Lower lobe of right lung (tissue), 2 donors: ENCODE data around the gene CFAP69. TPM values are rescaled to one million over a fixed set of nuclear protein-coding genes. Genes with fewer than 3 reads are reported as not detected.

ENCODE experiments used
- ATAC-seq, 2 donors: fragments of 200-7000 bp; cut with Tn5 transposase; one replicate each; pipeline ENCODE4 v1.9.1; 2020 to 2022; ENCODE audit warnings: mild to moderate bottlenecking in 2 of 2, moderate library complexity in 2 of 2
- DNase-seq: peaks from one replicate; pipeline ENCODE4 v3.0.0-alpha.2; 2020
- H3K27ac ChIP-seq: fragments of 200-600 bp; one replicate; pipeline ENCODE4 v1.8.0; 2022
- H3K27me3 ChIP-seq: fragments of 200-600 bp; one replicate; pipeline ENCODE4 v1.8.0; 2022; ENCODE audit warnings: low read depth
- H3K36me3 ChIP-seq: fragments of 200-600 bp; one replicate; pipeline ENCODE4 v1.8.0; 2022; ENCODE audit warnings: mild to moderate bottlenecking
- H3K4me1 ChIP-seq: fragments of 200-600 bp; one replicate; pipeline ENCODE4 v1.8.0; 2022
- H3K4me3 ChIP-seq: fragments of 200-600 bp; one replicate; pipeline ENCODE4 v1.8.0; 2022; ENCODE audit warnings: mild to moderate bottlenecking
- H3K9me3 ChIP-seq: fragments of 200-600 bp; one replicate; pipeline ENCODE4 v1.8.0; 2022
- CTCF ChIP-seq: fragments of 200-600 bp; IDR thresholded peaks from one replicate; pipeline ENCODE4 v1.8.0; 2022; ENCODE audit warnings: antibody characterized with exemption, mild to moderate bottlenecking
- intact Hi-C: fragments of 100-400 bp; cut with DNase I; formaldehyde crosslinking; loops from one replicate; pipeline ENCODE4 v1.11.0; 2022
- total RNA-seq: library from RNA; stranded (reverse); fragmentation: NEBNext Ultra II Directional; extraction: Animal tissue kit (Norgen Biotek cat#: 25700); gene quantifications from one replicate; pipeline ENCODE4 v1.2.1, GENCODE V29; 2021
- donor health status: DM: no; HTN: yes; CAD: no; lungs with severe emphysema.

Gene CFAP69
- total RNA-seq, 1 donor from 2014 or later = 8.4 TPM

GRCh38 chr7:90262438-90262837 is 17.5 kb downstream of the CFAP69 start:
- Histone ChIP-seq H3K4me3 (no peak overlapping the region), H3K9me3 (no peaks in the 10 kb centered on the region), H3K27me3 (no peaks in the 10 kb centered on the region), H3K27ac (no peak overlapping the region), H3K4me1 (no peaks in the 10 kb centered on the region), H3K36me3 (no peaks in the 10 kb centered on the region)
- intact Hi-C loops = no loop called here
- ATAC-seq = no peak
- DNase-seq = no peak
- peak; percentile 34 for TF ChIP-seq CTCF

GRCh38 chr7:90266808-90267207 is 21.8 kb downstream of the CFAP69 start:
- Histone ChIP-seq H3K36me3 (no peaks in the 10 kb centered on the region), H3K27ac (peak overlapping the region; percentile 33), H3K4me3 (no peak overlapping the region), H3K4me1 (no peaks in the 10 kb centered on the region), H3K27me3 (no peaks in the 10 kb centered on the region), H3K9me3 (no peaks in the 10 kb centered on the region)
- TF ChIP-seq CTCF = no peak
- ATAC-seq (peak in 1 of 2 donors; percentile 43), DNase-seq (no peak)
- intact Hi-C loops = no loop called here

GRCh38 chr7:90267263-90267858 is 22.4 kb downstream of the CFAP69 start:
- H3K36me3 ChIP-seq = no peaks in the 10 kb centered on the region
- H3K9me3 ChIP-seq = no peaks in the 10 kb centered on the region
- ATAC-seq (no peak), DNase-seq (no peak)
- no peaks in the 10 kb centered on the region for H3K4me1 ChIP-seq
- H3K27ac ChIP-seq = peak overlapping the region; percentile 0
- intact Hi-C loops = no loop called here
- H3K4me3 ChIP-seq = no peak overlapping the region
- TF ChIP-seq CTCF = no peak
- H3K27me3 ChIP-seq = no peaks in the 10 kb centered on the region

GRCh38 chr7:90269163-90269562 is 24.2 kb downstream of the CFAP69 start:
- H3K4me1 ChIP-seq = no peaks in the 10 kb centered on the region
- intact Hi-C loops = no loop called here
- H3K27ac ChIP-seq = no peak overlapping the region
- H3K9me3 ChIP-seq = no peaks in the 10 kb centered on the region
- no peaks in the 10 kb centered on the region for H3K27me3 ChIP-seq
- H3K36me3 ChIP-seq = no peaks in the 10 kb centered on the region
- DNase-seq (no peak), ATAC-seq (no peak)
- no peak for TF ChIP-seq CTCF
- H3K4me3 ChIP-seq = no peak overlapping the region

GRCh38 chr7:90270431-90271178 is 25.6 kb downstream of the CFAP69 start:
- ATAC-seq (no peak), DNase-seq (no peak)
- intact Hi-C loops = no loop called here
- Histone ChIP-seq H3K27me3 (no peaks in the 10 kb centered on the region), H3K27ac (no peak overlapping the region), H3K9me3 (no peaks in the 10 kb centered on the region), H3K36me3 (no peaks in the 10 kb centered on the region), H3K4me3 (no peak overlapping the region), H3K4me1 (no peaks in the 10 kb centered on the region)
- TF ChIP-seq CTCF = no peak
